ENCODE measurements around the gene TOP2A.

The TOP2A gene

DNA sequence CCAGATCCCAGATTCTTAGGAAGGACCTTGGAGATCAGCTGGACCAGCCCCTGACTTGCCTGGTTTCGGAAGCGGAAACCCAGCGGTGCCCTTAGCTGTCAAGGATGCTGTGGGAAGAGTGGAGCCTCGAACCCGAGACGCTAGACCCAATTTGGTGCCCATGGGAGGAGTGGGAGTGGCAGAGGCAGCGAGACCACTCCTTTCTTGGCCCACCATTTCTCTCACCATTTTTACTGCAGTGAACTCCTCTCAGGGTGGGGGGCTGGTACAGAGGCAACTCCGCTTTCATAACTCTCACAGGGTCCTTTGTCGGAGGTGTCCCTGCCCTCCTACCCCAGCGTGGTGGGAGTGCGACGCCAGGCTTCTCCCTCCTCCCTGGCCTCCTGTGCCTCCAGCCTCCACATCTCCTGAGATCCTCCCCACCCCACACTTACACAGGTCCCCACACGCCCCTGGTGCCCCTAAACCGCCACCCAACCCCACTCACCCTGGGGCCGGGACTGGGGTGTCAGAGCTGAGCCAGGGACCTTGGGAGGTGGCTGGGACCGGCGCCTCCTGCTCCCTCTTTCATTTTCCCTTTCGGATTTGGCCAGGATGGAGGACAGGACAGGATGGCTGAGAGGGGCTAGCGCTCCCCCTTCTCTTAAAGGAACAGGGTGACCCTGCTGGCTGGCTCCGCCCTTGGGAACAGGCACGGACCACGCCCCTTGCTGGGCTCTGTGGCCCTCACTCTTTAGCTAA is 53.4 kb downstream of the TOP2A start, which contains the start of gene GJD3:
Gene GJD3, minus strand, starts transcription at position 617 of the 741 bp plus-strand sequence. CDS start 922 bp downstream, outside the sequence.
- TF ChIP-seq, protein P1, sequence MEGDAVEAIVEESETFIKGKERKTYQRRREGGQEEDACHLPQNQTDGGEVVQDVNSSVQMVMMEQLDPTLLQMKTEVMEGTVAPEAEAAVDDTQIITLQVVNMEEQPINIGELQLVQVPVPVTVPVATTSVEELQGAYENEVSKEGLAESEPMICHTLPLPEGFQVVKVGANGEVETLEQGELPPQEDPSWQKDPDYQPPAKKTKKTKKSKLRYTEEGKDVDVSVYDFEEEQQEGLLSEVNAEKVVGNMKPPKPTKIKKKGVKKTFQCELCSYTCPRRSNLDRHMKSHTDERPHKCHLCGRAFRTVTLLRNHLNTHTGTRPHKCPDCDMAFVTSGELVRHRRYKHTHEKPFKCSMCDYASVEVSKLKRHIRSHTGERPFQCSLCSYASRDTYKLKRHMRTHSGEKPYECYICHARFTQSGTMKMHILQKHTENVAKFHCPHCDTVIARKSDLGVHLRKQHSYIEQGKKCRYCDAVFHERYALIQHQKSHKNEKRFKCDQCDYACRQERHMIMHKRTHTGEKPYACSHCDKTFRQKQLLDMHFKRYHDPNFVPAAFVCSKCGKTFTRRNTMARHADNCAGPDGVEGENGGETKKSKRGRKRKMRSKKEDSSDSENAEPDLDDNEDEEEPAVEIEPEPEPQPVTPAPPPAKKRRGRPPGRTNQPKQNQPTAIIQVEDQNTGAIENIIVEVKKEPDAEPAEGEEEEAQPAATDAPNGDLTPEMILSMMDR (IDR thresholded peaks at IDR 0.05; ENCODE audit: borderline replicate concordance, control extremely low read depth, extremely low read depth, insufficient read depth, missing control alignments), result no peak
- peak; percentile 18 for DNase-seq (ENCODE audit: low spot score)
- in situ Hi-C loops (cut with MboI; ENCODE audit: low sequenced_read_pairs, unreplicated experiment), result loop anchor here (5.0 kb wide), 1 partner anchor 168 kb away; no protein-coding TSS in a partner anchor

DNA sequence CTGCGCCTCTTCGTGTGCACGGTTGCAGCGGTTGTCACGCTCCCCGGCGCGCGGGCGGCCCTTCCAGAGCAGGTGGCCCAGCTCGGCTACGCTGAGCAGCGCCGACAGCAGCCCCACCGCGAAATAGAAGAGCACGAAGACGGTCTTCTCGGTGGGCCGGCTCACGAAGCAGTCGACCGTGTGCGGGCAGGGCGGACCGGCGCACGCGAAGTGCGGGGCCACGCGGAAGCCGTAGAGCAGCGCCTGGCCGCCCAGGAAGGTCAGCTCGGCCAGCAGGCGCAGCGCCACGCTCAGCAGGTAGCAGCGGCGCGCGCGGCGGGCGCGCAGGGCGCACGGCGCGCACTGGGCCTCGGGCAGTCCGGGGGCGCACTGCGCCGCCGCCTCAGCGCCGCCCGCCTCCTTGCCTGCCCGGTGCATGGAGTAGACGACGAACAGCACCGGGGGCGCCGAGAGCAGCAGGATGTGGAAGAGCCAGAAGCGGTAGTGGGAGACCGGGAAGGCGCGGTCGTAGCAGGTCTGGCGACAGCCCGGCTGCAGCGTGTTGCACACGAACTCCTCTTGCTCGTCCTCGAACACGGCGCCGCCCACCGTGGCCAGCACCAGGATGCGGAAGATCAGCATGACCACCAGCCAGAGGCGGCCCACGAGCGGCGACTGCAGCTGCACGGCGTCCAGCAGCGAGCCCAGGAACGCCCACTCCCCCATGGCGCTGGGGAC is 54.4 kb downstream of the TOP2A start:
- no peak for DNase-seq (ENCODE audit: low spot score)
- in situ Hi-C loops (cut with MboI; ENCODE audit: low sequenced_read_pairs, unreplicated experiment), result loop anchor here (5.0 kb wide), 1 partner anchor 169 kb away; no protein-coding TSS in a partner anchor
- TF ChIP-seq, protein P1 (IDR thresholded peaks at IDR 0.05; ENCODE audit: borderline replicate concordance, control extremely low read depth, extremely low read depth, insufficient read depth, missing control alignments), result peak; percentile 13

DNA sequence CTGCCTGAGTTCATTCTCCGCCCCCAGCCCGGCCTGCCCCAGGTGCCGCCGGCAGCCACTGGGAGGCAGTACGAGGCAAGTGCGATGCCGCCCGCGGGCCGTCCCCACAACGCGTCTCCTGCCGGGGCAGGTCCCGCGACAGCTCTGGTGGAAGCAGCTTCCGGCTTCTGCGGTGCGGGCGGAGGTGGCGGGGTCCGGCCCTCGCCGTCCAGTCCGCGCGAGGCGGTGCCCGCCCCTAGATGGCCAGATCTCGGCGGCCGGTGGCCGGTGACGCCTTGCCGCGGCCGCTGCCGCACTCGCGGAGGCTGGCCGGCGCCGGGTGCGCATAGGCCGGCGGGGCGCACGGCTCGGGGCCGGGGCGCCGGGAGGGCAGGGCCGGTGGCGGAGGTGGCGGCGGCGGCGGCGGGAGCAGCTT is 55.0 kb downstream of the TOP2A start:
- peak; percentile 93 for DNase-seq (ENCODE audit: low spot score)
- TF ChIP-seq, protein P1 (IDR thresholded peaks at IDR 0.05; ENCODE audit: borderline replicate concordance, control extremely low read depth, extremely low read depth, insufficient read depth, missing control alignments), result peak; percentile 83
- in situ Hi-C loops (cut with MboI; ENCODE audit: low sequenced_read_pairs, unreplicated experiment), result loop anchor here (5.0 kb wide), 1 partner anchor 170 kb away; no protein-coding TSS in a partner anchor

DNA sequence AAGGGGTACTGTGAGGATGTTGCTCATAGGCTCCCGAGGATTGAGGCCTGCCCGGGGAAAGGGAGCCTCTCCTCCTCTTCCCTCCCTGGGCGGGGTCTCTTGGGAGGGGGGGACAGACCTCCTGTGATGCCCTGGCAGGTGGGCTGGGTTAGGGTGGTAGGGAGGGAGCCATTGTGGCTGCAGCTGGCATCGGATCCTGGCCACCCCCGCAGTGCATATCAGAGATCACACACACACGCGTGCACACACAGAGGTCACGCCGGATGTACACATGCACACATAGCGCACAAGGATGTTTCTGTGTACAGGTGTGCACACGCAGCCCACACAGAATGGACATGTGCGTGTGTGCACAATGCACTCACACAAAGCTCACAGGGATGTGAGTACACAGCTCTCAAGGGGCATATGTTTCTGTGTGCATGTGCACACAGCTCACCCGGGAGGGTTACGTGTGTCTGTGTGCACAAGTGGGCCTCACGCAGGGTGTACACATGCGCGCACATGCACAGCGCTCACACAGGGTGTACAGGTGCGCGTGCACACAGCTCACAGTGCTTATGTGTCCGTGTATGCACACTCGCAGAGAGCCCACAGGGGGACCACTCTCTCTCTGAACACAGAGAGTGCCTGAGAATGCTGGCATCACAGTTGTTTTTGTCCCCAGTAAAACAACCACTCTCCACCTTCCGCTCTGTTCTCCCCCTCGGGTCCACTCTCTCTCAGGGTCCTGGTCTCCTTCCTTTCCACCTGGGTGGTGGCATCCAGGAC is 55.6 kb downstream of the TOP2A start:
- TF ChIP-seq, protein P1 (IDR thresholded peaks at IDR 0.05; ENCODE audit: borderline replicate concordance, control extremely low read depth, extremely low read depth, insufficient read depth, missing control alignments), result no peak
- in situ Hi-C loops (cut with MboI; ENCODE audit: low sequenced_read_pairs, unreplicated experiment), result loop anchor here (5.0 kb wide), 1 partner anchor 170 kb away; no protein-coding TSS in a partner anchor
- DNase-seq (ENCODE audit: low spot score), result no peak

DNA sequence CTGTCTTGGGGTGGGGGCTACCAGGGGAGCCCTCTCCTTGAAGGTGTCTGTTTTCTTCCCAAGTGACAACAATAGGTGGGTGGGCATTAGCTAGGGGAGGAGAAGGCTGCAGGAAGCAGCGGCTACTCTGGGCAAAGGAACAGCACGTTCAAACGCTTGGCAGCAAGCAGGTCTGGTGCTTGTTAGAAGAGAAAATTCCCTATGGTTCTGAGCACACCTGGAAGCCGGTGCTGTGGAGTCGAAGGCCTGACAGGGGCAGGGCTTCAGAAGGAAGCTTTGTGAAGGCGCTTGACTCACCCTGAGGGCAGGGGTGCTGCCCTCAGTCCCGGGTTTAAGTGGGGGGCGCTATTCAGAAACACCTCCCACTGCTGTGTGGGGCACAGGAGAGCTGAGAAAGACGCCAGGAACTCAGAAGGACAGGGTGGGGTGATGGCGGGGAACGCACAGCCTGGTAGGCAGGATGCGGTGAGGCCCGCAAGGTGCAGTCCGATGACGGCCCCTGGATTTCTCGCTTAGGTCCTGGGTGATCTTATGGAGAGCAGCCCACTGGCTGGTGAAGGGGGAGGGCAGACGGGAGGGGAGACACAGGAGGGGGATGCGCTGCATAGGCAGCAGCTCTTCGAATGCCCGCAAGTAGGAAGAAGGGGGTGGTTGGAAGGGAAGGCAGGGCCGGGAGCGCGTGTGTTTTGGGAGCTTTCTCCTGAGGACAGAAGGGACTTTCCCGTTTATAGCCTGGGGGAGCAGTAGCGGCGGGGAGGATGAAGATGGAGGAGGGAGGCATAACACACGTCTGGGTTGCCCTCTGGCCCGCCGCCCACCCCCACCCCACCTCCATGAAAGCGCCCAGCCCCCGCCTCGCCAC is 56.4 kb downstream of the TOP2A start:
- no peak for DNase-seq (ENCODE audit: low spot score)
- in situ Hi-C loops (cut with MboI; ENCODE audit: low sequenced_read_pairs, unreplicated experiment), result loop anchor here (5.0 kb wide), 1 partner anchor 171 kb away; no protein-coding TSS in a partner anchor
- TF ChIP-seq, protein P1 (IDR thresholded peaks at IDR 0.05; ENCODE audit: borderline replicate concordance, control extremely low read depth, extremely low read depth, insufficient read depth, missing control alignments), result no peak

Measured in GM13976 (cell line).